Measurements from ENCODE around the gene DPP10.

Gene DPP10

DNA sequence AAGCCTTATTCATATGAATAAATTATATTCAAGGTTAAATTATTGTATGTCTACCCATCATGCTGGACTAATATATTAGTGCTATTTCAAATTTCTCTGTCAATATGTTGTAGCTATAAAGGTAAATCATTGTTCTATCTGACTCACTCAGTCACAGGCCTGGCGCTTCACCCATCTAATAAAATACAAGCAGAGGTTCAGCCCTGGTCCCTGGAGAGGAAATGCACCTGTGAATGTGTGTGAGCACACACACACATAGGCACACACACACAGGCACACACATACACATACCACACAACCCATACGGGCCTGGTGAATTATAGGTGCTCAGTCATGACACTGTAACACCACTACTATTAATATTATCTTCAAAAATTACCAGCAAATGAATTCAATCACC, 1396.1 kb downstream of the DPP10 start:
- H3K4me3 ChIP-seq (ENCODE audit: low read depth in 1 of 5, low read length in 5 of 5): no peak overlapping the region
- no peaks in the 10 kb centered on the region for H3K36me3 ChIP-seq (ENCODE audit: control insufficient read depth in 5 of 5, insufficient read depth in 5 of 5, low read length in 5 of 5)
- H3K4me1 ChIP-seq (ENCODE audit: control insufficient read depth in 5 of 5, insufficient read depth in 5 of 5, low read length in 5 of 5): no peaks in the 10 kb centered on the region
- H3K27me3 ChIP-seq (ENCODE audit: control insufficient read depth in 5 of 5, insufficient read depth in 4 of 5, low read length in 5 of 5): no peaks in the 10 kb centered on the region
- H3K27ac ChIP-seq (ENCODE audit: low read depth, low read length): no peak overlapping the region
- no peak overlapping the region for H3K9ac ChIP-seq (ENCODE audit: low read length in 5 of 5)
- H3K9me3 ChIP-seq (ENCODE audit: control insufficient read depth in 5 of 5, low read length in 5 of 5): no peaks in the 10 kb centered on the region

DNA sequence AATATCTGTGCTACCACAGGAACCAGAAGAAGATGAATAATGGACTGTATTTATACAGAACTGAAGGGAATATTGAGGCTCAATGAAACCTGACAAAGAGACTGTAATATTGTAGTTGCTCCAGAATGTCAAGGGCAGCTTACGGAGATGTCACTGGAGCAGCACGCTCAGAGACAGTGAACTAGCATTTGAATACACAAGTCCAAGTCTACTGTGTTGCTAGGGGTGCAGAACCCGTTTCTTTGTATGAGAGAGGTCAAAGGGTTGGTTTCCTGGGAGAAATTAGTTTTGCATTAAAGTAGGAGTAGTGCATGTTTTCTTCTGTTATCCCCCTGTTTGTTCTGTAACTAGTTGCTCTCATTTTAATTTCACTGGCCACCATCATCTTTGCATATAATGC, 1399.9 kb downstream of the DPP10 start:
- no peak overlapping the region for H3K4me3 ChIP-seq (ENCODE audit: low read depth in 1 of 5, low read length in 5 of 5)
- H3K9me3 ChIP-seq (ENCODE audit: control insufficient read depth in 5 of 5, low read length in 5 of 5): no peaks in the 10 kb centered on the region

DNA sequence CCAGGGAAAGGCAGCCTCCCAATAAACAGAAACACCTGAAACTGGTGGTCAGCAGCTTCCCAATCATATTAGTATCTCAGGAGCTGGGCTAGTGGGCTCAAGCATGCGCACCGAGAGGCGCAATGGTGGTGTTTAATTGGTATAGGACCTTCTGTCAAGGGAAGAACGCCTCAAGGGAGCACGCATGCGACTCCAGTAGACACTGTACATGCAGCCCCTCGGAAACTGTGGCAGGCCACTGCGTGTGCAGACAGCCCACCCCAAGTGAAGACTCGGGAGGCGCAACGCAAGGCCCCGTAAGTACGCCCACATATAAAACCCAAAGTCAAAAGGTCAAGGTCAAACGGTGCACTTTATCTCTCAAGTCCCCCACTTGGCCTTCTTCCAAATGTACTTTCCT, 1405.8 kb downstream of the DPP10 start:
- H3K27me3 ChIP-seq (ENCODE audit: control insufficient read depth in 5 of 5, insufficient read depth in 4 of 5, low read length in 5 of 5): no peaks in the 10 kb centered on the region
- H3K4me3 ChIP-seq (ENCODE audit: low read depth in 1 of 5, low read length in 5 of 5): no peak overlapping the region
- no peak overlapping the region for H3K9ac ChIP-seq (ENCODE audit: low read length in 5 of 5)
- H3K4me1 ChIP-seq (ENCODE audit: control insufficient read depth in 5 of 5, insufficient read depth in 5 of 5, low read length in 5 of 5): no peaks in the 10 kb centered on the region
- no peaks in the 10 kb centered on the region for H3K36me3 ChIP-seq (ENCODE audit: control insufficient read depth in 5 of 5, insufficient read depth in 5 of 5, low read length in 5 of 5)
- H3K9me3 ChIP-seq (ENCODE audit: control insufficient read depth in 5 of 5, low read length in 5 of 5): peaks cover 0 to 10% (median 0%) of the 10 kb centered on the region in 5 donors
- no peak overlapping the region for H3K27ac ChIP-seq (ENCODE audit: low read depth, low read length)

More for the DNA sequence above, 1399.9 kb downstream of the DPP10 start:
- Histone ChIP-seq H3K4me1 (ENCODE audit: control insufficient read depth in 5 of 5, insufficient read depth in 5 of 5, low read length in 5 of 5) (no peaks in the 10 kb centered on the region), H3K9ac (ENCODE audit: low read length in 5 of 5) (no peak overlapping the region), H3K27ac (ENCODE audit: low read depth, low read length) (no peak overlapping the region), H3K27me3 (ENCODE audit: control insufficient read depth in 5 of 5, insufficient read depth in 4 of 5, low read length in 5 of 5) (no peaks in the 10 kb centered on the region), H3K36me3 (ENCODE audit: control insufficient read depth in 5 of 5, insufficient read depth in 5 of 5, low read length in 5 of 5) (no peaks in the 10 kb centered on the region)

DNA sequence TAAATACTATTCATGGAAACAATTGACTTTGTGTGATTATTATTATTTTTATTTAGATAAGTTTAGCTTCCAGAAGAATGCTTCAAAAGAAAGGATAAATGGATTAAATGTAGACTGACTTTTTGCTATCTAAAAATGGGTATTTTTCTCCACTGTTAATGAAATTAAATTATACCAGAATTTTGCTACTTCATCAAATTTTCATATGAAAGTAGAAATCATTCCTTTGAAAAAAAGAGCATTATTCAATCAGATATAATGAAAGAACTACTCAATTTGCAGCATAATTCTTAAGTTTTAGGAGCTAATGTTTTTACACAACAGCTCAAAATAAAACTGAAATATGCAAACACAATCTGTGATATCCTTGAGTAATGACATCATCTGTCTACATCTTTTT, 1424.6 kb downstream of the DPP10 start:
- no peaks in the 10 kb centered on the region for H3K36me3 ChIP-seq (ENCODE audit: control insufficient read depth in 5 of 5, insufficient read depth in 5 of 5, low read length in 5 of 5)
- H3K9ac ChIP-seq (ENCODE audit: low read length in 5 of 5): no peak overlapping the region
- H3K9me3 ChIP-seq (ENCODE audit: control insufficient read depth in 5 of 5, low read length in 5 of 5): no peaks in the 10 kb centered on the region
- H3K27ac ChIP-seq (ENCODE audit: low read depth, low read length): no peak overlapping the region
- H3K27me3 ChIP-seq (ENCODE audit: control insufficient read depth in 5 of 5, insufficient read depth in 4 of 5, low read length in 5 of 5): no peaks in the 10 kb centered on the region
- no peaks in the 10 kb centered on the region for H3K4me1 ChIP-seq (ENCODE audit: control insufficient read depth in 5 of 5, insufficient read depth in 5 of 5, low read length in 5 of 5)
- H3K4me3 ChIP-seq (ENCODE audit: low read depth in 1 of 5, low read length in 5 of 5): no peak overlapping the region

DNA sequence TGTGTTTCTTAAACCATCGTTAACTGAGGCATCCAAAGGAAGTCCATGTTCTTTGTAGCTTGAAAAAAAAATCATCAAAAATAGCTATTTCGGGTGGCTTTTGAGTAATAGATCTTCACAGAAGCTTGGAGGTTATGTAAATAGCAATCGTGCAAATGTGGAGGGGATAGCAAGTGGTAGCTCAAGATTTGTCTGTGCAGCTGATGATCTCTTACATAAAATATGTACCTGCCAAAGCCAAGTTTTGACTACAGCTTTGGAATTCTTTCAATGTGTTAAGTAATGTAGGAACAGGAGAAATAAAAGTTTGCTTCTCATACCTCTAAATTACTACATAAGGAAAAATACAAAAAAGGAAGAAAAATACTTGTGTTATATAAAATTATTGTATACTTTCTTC, 1432.0 kb downstream of the DPP10 start:
- Histone ChIP-seq H3K4me3 (ENCODE audit: low read depth in 1 of 5, low read length in 5 of 5) (no peak overlapping the region), H3K9me3 (ENCODE audit: control insufficient read depth in 5 of 5, low read length in 5 of 5) (no peaks in the 10 kb centered on the region), H3K4me1 (ENCODE audit: control insufficient read depth in 5 of 5, insufficient read depth in 5 of 5, low read length in 5 of 5) (no peaks in the 10 kb centered on the region), H3K9ac (ENCODE audit: low read length in 5 of 5) (no peak overlapping the region), H3K36me3 (ENCODE audit: control insufficient read depth in 5 of 5, insufficient read depth in 5 of 5, low read length in 5 of 5) (no peaks in the 10 kb centered on the region), H3K27ac (ENCODE audit: low read depth, low read length) (no peak overlapping the region), H3K27me3 (ENCODE audit: control insufficient read depth in 5 of 5, insufficient read depth in 4 of 5, low read length in 5 of 5) (no peaks in the 10 kb centered on the region)

DNA sequence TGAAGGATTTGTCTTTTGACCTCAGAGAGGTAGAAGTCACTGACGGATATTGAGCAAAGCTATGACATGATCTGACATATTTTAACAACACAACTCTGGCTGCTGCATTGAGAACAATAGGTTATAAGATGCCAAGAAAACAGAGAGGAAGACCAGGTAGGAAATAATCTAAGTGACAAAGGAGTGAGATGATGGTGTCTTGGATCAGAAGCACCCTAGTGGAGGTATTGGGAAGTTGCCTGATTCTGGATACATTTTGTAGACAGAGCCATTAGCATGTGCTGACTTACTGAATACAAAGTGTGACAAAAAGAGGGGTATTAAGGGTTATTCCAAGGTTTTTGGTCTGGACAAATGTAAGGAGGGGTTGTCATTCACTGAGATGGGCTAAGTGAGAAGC, 1438.1 kb downstream of the DPP10 start:
- Histone ChIP-seq H3K9ac (ENCODE audit: low read length in 5 of 5) (no peak overlapping the region), H3K36me3 (ENCODE audit: control insufficient read depth in 5 of 5, insufficient read depth in 5 of 5, low read length in 5 of 5) (no peaks in the 10 kb centered on the region), H3K9me3 (ENCODE audit: control insufficient read depth in 5 of 5, low read length in 5 of 5) (peaks cover 0 to 2% (median 0%) of the 10 kb centered on the region in 5 donors), H3K4me3 (ENCODE audit: low read depth in 1 of 5, low read length in 5 of 5) (no peak overlapping the region), H3K4me1 (ENCODE audit: control insufficient read depth in 5 of 5, insufficient read depth in 5 of 5, low read length in 5 of 5) (no peaks in the 10 kb centered on the region), H3K27me3 (ENCODE audit: control insufficient read depth in 5 of 5, insufficient read depth in 4 of 5, low read length in 5 of 5) (no peaks in the 10 kb centered on the region), H3K27ac (ENCODE audit: low read depth, low read length) (no peak overlapping the region)

DNA sequence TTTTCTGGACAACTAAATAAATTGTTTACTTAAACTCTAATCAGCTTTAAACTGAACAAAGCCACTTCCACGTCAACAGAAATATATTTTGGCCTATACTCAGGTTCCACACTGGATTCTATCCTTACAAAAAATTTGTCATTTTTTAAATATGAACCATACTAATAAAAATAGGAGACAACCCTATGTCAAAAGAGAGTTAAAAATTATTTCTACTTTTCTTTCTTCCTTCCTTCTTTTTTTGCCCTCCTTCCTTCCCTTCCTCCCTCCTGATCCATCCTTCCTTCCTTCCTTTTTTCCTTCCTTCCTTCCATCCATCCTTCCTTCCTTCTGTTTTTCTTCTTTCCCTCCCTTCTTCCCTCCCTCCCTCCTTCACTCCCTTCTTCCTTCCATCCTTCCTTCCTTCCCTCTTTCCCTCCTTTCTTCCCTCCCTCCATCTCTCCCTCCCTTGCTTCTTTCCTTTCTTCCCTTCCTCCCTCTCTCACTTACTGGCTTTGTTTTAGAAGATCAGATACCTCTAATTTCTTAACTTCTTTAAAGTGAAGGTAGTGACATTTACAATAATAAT, 1444.9 kb downstream of the DPP10 start:
- Histone ChIP-seq H3K4me3 (ENCODE audit: low read depth in 1 of 5, low read length in 5 of 5) (no peak overlapping the region), H3K4me1 (ENCODE audit: control insufficient read depth in 5 of 5, insufficient read depth in 5 of 5, low read length in 5 of 5) (no peaks in the 10 kb centered on the region), H3K9ac (ENCODE audit: low read length in 5 of 5) (no peak overlapping the region)

More for the DNA sequence above, 1444.9 kb downstream of the DPP10 start:
- H3K27ac ChIP-seq (ENCODE audit: low read depth, low read length): no peak overlapping the region
- no peaks in the 10 kb centered on the region for H3K27me3 ChIP-seq (ENCODE audit: control insufficient read depth in 5 of 5, insufficient read depth in 4 of 5, low read length in 5 of 5)
- H3K9me3 ChIP-seq (ENCODE audit: control insufficient read depth in 5 of 5, low read length in 5 of 5): peaks cover 0 to 9% (median 3%) of the 10 kb centered on the region in 5 donors
- no peaks in the 10 kb centered on the region for H3K36me3 ChIP-seq (ENCODE audit: control insufficient read depth in 5 of 5, insufficient read depth in 5 of 5, low read length in 5 of 5)
